Fibroblast of lung (primary cell): ENCODE results near the gene S100A7A.

Experiments used
- EZH2 ChIP-seq: IDR thresholded peaks from 2 replicates; pipeline ENCODE4 v1.5.1; 2012; ENCODE audit warnings: low read length, control low read depth, mild to moderate bottlenecking; ENCODE audit errors: missing control alignments
- TF ChIP-seq, protein P1 (sequence below), 2 donors: IDR thresholded peaks in 1 of 2; conservative IDR thresholded peaks in 1 of 2; 1 replicate in 1 of 2; 2 replicates in 1 of 2; pipeline ENCODE4 v1.5.1; 2011 to 2012; ENCODE audit warnings: low read length in 2 of 2, control low read depth in 1 of 2, inconsistent platforms in 1 of 2, low read depth in 1 of 2, mild to moderate bottlenecking in 1 of 2

DNA sequence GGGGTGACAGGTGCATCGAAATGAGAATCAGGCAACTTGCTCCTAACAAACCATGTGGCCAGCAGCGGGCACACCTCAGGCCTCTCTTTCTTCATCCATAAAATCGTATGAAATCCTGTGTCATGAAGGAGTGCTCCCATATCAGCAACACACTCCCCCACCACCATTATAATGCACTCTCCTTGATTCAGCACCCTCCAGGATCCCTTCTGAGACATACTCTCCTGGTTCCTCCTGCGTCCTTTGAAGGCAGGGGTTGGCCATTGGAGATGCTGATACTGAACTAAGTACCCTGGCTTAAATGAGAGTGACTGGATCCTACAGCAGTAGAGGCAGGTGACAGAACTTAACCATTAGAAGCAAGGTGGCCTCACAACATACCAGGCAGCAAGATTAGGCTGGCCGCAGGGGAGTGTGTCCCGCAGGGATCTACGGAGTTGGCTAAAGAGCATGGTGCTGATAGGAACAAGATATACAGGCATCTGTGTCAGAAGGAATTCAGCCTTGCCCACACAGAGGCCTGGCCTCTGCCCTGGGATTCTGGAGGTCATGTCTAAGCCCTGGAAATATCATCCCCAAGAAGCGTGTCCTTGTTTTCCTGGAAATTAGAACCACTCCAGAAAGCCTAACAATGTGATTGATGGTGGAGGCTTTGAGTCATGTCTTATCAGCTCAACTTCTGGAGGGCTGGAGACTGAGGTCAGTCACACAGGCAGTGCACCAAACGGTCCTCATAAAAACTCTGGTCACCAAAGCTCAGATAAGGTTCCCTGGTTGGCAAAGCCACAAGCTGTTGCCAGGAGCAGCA lies 16.8 kb downstream of the S100A7A start:
- TF ChIP-seq, protein P1, sequence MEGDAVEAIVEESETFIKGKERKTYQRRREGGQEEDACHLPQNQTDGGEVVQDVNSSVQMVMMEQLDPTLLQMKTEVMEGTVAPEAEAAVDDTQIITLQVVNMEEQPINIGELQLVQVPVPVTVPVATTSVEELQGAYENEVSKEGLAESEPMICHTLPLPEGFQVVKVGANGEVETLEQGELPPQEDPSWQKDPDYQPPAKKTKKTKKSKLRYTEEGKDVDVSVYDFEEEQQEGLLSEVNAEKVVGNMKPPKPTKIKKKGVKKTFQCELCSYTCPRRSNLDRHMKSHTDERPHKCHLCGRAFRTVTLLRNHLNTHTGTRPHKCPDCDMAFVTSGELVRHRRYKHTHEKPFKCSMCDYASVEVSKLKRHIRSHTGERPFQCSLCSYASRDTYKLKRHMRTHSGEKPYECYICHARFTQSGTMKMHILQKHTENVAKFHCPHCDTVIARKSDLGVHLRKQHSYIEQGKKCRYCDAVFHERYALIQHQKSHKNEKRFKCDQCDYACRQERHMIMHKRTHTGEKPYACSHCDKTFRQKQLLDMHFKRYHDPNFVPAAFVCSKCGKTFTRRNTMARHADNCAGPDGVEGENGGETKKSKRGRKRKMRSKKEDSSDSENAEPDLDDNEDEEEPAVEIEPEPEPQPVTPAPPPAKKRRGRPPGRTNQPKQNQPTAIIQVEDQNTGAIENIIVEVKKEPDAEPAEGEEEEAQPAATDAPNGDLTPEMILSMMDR (conservative IDR thresholded peaks at IDR 0.05 in 1 of 2, IDR thresholded peaks at IDR 0.05 in 1 of 2; ENCODE audit: low read depth in 1 of 2, low read length in 2 of 2): no peak
- no peak for TF ChIP-seq EZH2
